Dendritic cell treated with granulocyte-macrophage colony-stimulating factor and Interleukin-4, amounts not matched to agents 40 ng/mL and 50 ng/mL, for 4 days (primary cell): ENCODE measurements around the gene GPC4.

ENCODE experiments used
- H3K27ac Mint-ChIP-seq: one replicate; pipeline ENCODE4 v1.8.0; 2022; ENCODE audit warnings: mild to moderate bottlenecking, mixed read lengths
- H3K27me3 Mint-ChIP-seq: one replicate; pipeline ENCODE4 v1.8.0; 2022; ENCODE audit warnings: mild to moderate bottlenecking, mixed read lengths
- H3K36me3 Mint-ChIP-seq: one replicate; pipeline ENCODE4 v1.8.0; 2022; ENCODE audit warnings: low read depth, mixed read lengths
- H3K4me1 Mint-ChIP-seq: one replicate; pipeline ENCODE4 v1.8.0; 2022; ENCODE audit warnings: low read depth, mixed read lengths
- H3K4me3 Mint-ChIP-seq: one replicate; pipeline ENCODE4 v1.8.0; 2022; ENCODE audit warnings: mild to moderate bottlenecking, moderate library complexity, mixed read lengths
- H3K9me3 Mint-ChIP-seq: one replicate; pipeline ENCODE4 v1.8.0; 2022; ENCODE audit warnings: mixed read lengths
- intact Hi-C: fragments of 100-400 bp; cut with micrococcal nuclease; formaldehyde crosslinking; loops from one replicate; pipeline ENCODE4 v1.15.0; 2022

GPC4 gene

GRCh38 chrX:133399411-133399810, 15.9 kb downstream of the GPC4 start:
- Mint-ChIP-seq H3K4me1 (no peaks in the 10 kb centered on the region), H3K27ac (no peak overlapping the region), H3K36me3 (no peaks in the 10 kb centered on the region), H3K27me3 (no peaks in the 10 kb centered on the region), H3K9me3 (no peaks in the 10 kb centered on the region), H3K4me3 (no peak overlapping the region)
- intact Hi-C loops: no loop called here

GRCh38 chrX:133394765-133395164, 20.5 kb downstream of the GPC4 start:
- Mint-ChIP-seq H3K27me3 (peaks cover 4% of the 10 kb centered on the region), H3K4me1 (no peaks in the 10 kb centered on the region), H3K4me3 (no peak overlapping the region), H3K27ac (no peak overlapping the region), H3K36me3 (no peaks in the 10 kb centered on the region), H3K9me3 (no peaks in the 10 kb centered on the region)
- intact Hi-C loops: no loop called here

- intact Hi-C loops: no loop called here
- Mint-ChIP-seq H3K4me3 (no peak overlapping the region), H3K9me3 (no peaks in the 10 kb centered on the region), H3K36me3 (no peaks in the 10 kb centered on the region), H3K27ac (no peak overlapping the region), H3K4me1 (no peaks in the 10 kb centered on the region), H3K27me3 (peaks cover 4% of the 10 kb centered on the region)
Measured at GRCh38 chrX:133392671-133393070, 22.6 kb downstream of the GPC4 start.

- Mint-ChIP-seq H3K9me3 (no peaks in the 10 kb centered on the region), H3K4me3 (no peak overlapping the region), H3K4me1 (no peaks in the 10 kb centered on the region), H3K36me3 (no peaks in the 10 kb centered on the region), H3K27me3 (peaks cover 4% of the 10 kb centered on the region), H3K27ac (no peak overlapping the region)
- intact Hi-C loops: no loop called here
Measured at GRCh38 chrX:133391111-133391510, 24.2 kb downstream of the GPC4 start.

- Mint-ChIP-seq H3K4me3 (no peak overlapping the region), H3K36me3 (no peaks in the 10 kb centered on the region), H3K9me3 (no peaks in the 10 kb centered on the region), H3K27me3 (peaks cover 4% of the 10 kb centered on the region), H3K27ac (no peak overlapping the region), H3K4me1 (no peaks in the 10 kb centered on the region)
- intact Hi-C loops: no loop called here
Measured at GRCh38 chrX:133390676-133391075, 24.6 kb downstream of the GPC4 start.

GRCh38 chrX:133389975-133390374, 25.3 kb downstream of the GPC4 start:
- Mint-ChIP-seq H3K36me3 (no peaks in the 10 kb centered on the region), H3K4me1 (no peaks in the 10 kb centered on the region), H3K9me3 (no peaks in the 10 kb centered on the region), H3K4me3 (no peak overlapping the region), H3K27me3 (peaks cover 4% of the 10 kb centered on the region), H3K27ac (no peak overlapping the region)
- intact Hi-C loops: no loop called here

GRCh38 chrX:133384454-133384853, 30.8 kb downstream of the GPC4 start:
- Mint-ChIP-seq H3K27ac (no peak overlapping the region), H3K27me3 (no peaks in the 10 kb centered on the region), H3K4me1 (no peaks in the 10 kb centered on the region), H3K9me3 (no peaks in the 10 kb centered on the region), H3K36me3 (no peaks in the 10 kb centered on the region), H3K4me3 (no peak overlapping the region)
- intact Hi-C loops: no loop called here

GRCh38 chrX:133380711-133381619, 34.3 kb downstream of the GPC4 start:
- no peaks in the 10 kb centered on the region for H3K27me3 Mint-ChIP-seq
- H3K9me3 Mint-ChIP-seq: no peaks in the 10 kb centered on the region
- H3K36me3 Mint-ChIP-seq: no peaks in the 10 kb centered on the region
- no peak overlapping the region for H3K27ac Mint-ChIP-seq
- intact Hi-C loops: no loop called here
- H3K4me3 Mint-ChIP-seq: no peak overlapping the region
- H3K4me1 Mint-ChIP-seq: no peaks in the 10 kb centered on the region

- peaks cover 1% of the 10 kb centered on the region for H3K27me3 Mint-ChIP-seq
- H3K9me3 Mint-ChIP-seq: no peaks in the 10 kb centered on the region
- no peaks in the 10 kb centered on the region for H3K4me1 Mint-ChIP-seq
- no peak overlapping the region for H3K4me3 Mint-ChIP-seq
- H3K27ac Mint-ChIP-seq: no peak overlapping the region
- intact Hi-C loops: no loop called here
- no peaks in the 10 kb centered on the region for H3K36me3 Mint-ChIP-seq
Measured at GRCh38 chrX:133376422-133376821, 38.9 kb downstream of the GPC4 start.

GRCh38 chrX:133375615-133376340, 39.5 kb downstream of the GPC4 start:
- no peaks in the 10 kb centered on the region for H3K36me3 Mint-ChIP-seq
- H3K27ac Mint-ChIP-seq: no peak overlapping the region
- H3K4me1 Mint-ChIP-seq: no peaks in the 10 kb centered on the region
- no peak overlapping the region for H3K4me3 Mint-ChIP-seq
- intact Hi-C loops: no loop called here
- H3K27me3 Mint-ChIP-seq: peaks cover 1% of the 10 kb centered on the region
- H3K9me3 Mint-ChIP-seq: no peaks in the 10 kb centered on the region

- intact Hi-C loops: no loop called here
- no peak overlapping the region for H3K27ac Mint-ChIP-seq
- H3K4me1 Mint-ChIP-seq: no peaks in the 10 kb centered on the region
- H3K9me3 Mint-ChIP-seq: no peaks in the 10 kb centered on the region
- H3K36me3 Mint-ChIP-seq: no peaks in the 10 kb centered on the region
- H3K4me3 Mint-ChIP-seq: no peak overlapping the region
- H3K27me3 Mint-ChIP-seq: peaks cover 1% of the 10 kb centered on the region
Measured at GRCh38 chrX:133374874-133375387, 40.4 kb downstream of the GPC4 start.

GRCh38 chrX:133373386-133374079, 41.8 kb downstream of the GPC4 start:
- intact Hi-C loops: no loop called here
- Mint-ChIP-seq H3K27me3 (peaks cover 1% of the 10 kb centered on the region), H3K4me3 (no peak overlapping the region), H3K4me1 (no peaks in the 10 kb centered on the region), H3K27ac (no peak overlapping the region), H3K9me3 (no peaks in the 10 kb centered on the region), H3K36me3 (no peaks in the 10 kb centered on the region)

GRCh38 chrX:133370696-133371275, 44.5 kb downstream of the GPC4 start:
- Mint-ChIP-seq H3K9me3 (no peaks in the 10 kb centered on the region), H3K4me1 (no peaks in the 10 kb centered on the region), H3K4me3 (no peak overlapping the region), H3K36me3 (no peaks in the 10 kb centered on the region), H3K27ac (no peak overlapping the region), H3K27me3 (peaks cover 1% of the 10 kb centered on the region)
- intact Hi-C loops: no loop called here
